Smooth muscle cell (in vitro differentiated cells): ENCODE results near the gene MTCL1. TPM values are rescaled to one million over a fixed set of nuclear protein-coding genes. Genes with fewer than 3 reads are reported as not detected.

Source experiments
- DNase-seq: peaks from one replicate; lab custom pipeline; 2025; ENCODE audit not compliant: unreplicated experiment; lab: John Stamatoyannopoulos, UW
- H2AFZ ChIP-seq: fragments of 200-600 bp; sonication (generic); 2 replicates; pipeline ENCODE4 v1.6.0; 2016; ENCODE audit warnings: antibody characterized with exemption, low read depth, mild to moderate bottlenecking
- H3F3A ChIP-seq: fragments of 200-600 bp; sonication (generic); 2 replicates; pipeline ENCODE4 v1.6.0; 2017; ENCODE audit warnings: antibody characterized with exemption, low read depth
- H3K27ac ChIP-seq: fragments of 200-600 bp; sonication (generic); 2 replicates; pipeline ENCODE4 v1.5.1; 2016; ENCODE audit warnings: low read depth, mild to moderate bottlenecking
- H3K27me3 ChIP-seq: fragments of 200-600 bp; sonication (generic); 2 replicates; pipeline ENCODE4 v1.6.1; 2016; ENCODE audit warnings: low read depth, mild to moderate bottlenecking
- H3K36me3 ChIP-seq: fragments of 200-600 bp; sonication (generic); 2 replicates; pipeline ENCODE4 v1.5.1; 2016; ENCODE audit warnings: low read depth
- H3K4me1 ChIP-seq: fragments of 200-600 bp; sonication (generic); 2 replicates; pipeline ENCODE4 v1.5.1; 2016; ENCODE audit warnings: low read depth
- H3K4me2 ChIP-seq: fragments of 200-600 bp; sonication (generic); 2 replicates; pipeline ENCODE4 v1.6.0; 2016; ENCODE audit warnings: mild to moderate bottlenecking
- H3K4me3 ChIP-seq: fragments of 200-600 bp; sonication (generic); 2 replicates; pipeline ENCODE4 v1.5.1; 2016; ENCODE audit warnings: mild to moderate bottlenecking
- H3K79me2 ChIP-seq: fragments of 200-600 bp; sonication (generic); 2 replicates; pipeline ENCODE4 v1.6.0; 2016; ENCODE audit warnings: low read depth, mild to moderate bottlenecking
- H3K9ac ChIP-seq: fragments of 200-600 bp; sonication (generic); 2 replicates; pipeline ENCODE4 v1.6.0; 2016; ENCODE audit warnings: low read depth
- H3K9me3 ChIP-seq: fragments of 200-600 bp; sonication (generic); replicated peaks from 2 replicates; pipeline ENCODE4 v1.5.1; 2016; ENCODE audit warnings: low read depth
- H4K20me1 ChIP-seq: fragments of 200-600 bp; sonication (generic); 2 replicates; pipeline ENCODE4 v1.6.0; 2016; ENCODE audit warnings: low read depth
- CTCF ChIP-seq: fragments of 200-600 bp; sonication (generic); IDR thresholded peaks from 2 replicates; pipeline ENCODE4 v1.5.1; 2017; ENCODE audit warnings: borderline replicate concordance, mild to moderate bottlenecking, antibody characterized with exemption; ENCODE audit not compliant: insufficient read depth, poor library complexity, severe bottlenecking
- WGBS: methylation state at CpG from one replicate; pipeline ENCODE4 v1.1.7; 2016; ENCODE audit warnings: low lambda C conversion rate; 5-methylcytosine and 5-hydroxymethylcytosine counted together
- polyA plus RNA-seq: library from polyadenylated mRNA; unstranded; fragments of >200 nt; fragmentation: Nextera tagmentation; extraction: Ambion mirVana; gene quantifications from 2 replicates; pipeline ENCODE4 v1.2.1, GENCODE V29; 2016
- total RNA-seq: library from RNA; depleted of rRNA; stranded (reverse); fragments of >200 nt; gene quantifications from 2 replicates; pipeline ENCODE4 v1.2.3, GENCODE V29; 2014

MTCL1 gene
- total and polyA plus RNA-seq, 2 experiments from 2014 or later, result 5.5 to 15.2 TPM

- Histone ChIP-seq H4K20me1 (no peaks in the 10 kb centered on the region), H3K27ac (no peak overlapping the region), H3K4me2 (no peak overlapping the region), H3K36me3 (no peaks in the 10 kb centered on the region), H3K27me3 (no peaks in the 10 kb centered on the region), H3F3A (peaks cover 8% of the 10 kb centered on the region), H3K4me3 (no peak overlapping the region), H3K9me3 (no peaks in the 10 kb centered on the region), H3K9ac (no peak overlapping the region), H3K79me2 (no peaks in the 10 kb centered on the region), H2AFZ (no peak overlapping the region), H3K4me1 (no peaks in the 10 kb centered on the region)
- TF ChIP-seq CTCF, result no peak
- no peak for DNase-seq
- 98% methylated on average over 15 of the region's 15 CpGs for WGBS
Measured at GRCh38 chr18:8818982-8819381, 113.6 kb downstream of the MTCL1 start.

- Histone ChIP-seq H3K4me2 (no peak overlapping the region), H3K36me3 (no peaks in the 10 kb centered on the region), H3K9me3 (no peaks in the 10 kb centered on the region), H3K9ac (no peak overlapping the region), H3K27me3 (no peaks in the 10 kb centered on the region), H3K4me1 (no peaks in the 10 kb centered on the region), H3F3A (peaks cover 8% of the 10 kb centered on the region), H2AFZ (no peak overlapping the region), H4K20me1 (no peaks in the 10 kb centered on the region), H3K4me3 (no peak overlapping the region), H3K79me2 (no peaks in the 10 kb centered on the region), H3K27ac (no peak overlapping the region)
- no peak for TF ChIP-seq CTCF
- WGBS, result 72% methylated on average over 9 of the region's 9 CpGs
- no peak for DNase-seq
Measured at GRCh38 chr18:8820396-8821082, 115.2 kb downstream of the MTCL1 start.

- no peak overlapping the region for H3K4me2 ChIP-seq
- no peak overlapping the region for H2AFZ ChIP-seq
- DNase-seq, result no peak
- no peaks in the 10 kb centered on the region for H3K79me2 ChIP-seq
- H4K20me1 ChIP-seq, result no peaks in the 10 kb centered on the region
- H3F3A ChIP-seq, result peaks cover 8% of the 10 kb centered on the region
- 69% methylated on average over 3 of the region's 3 CpGs for WGBS
- no peak overlapping the region for H3K9ac ChIP-seq
- no peaks in the 10 kb centered on the region for H3K9me3 ChIP-seq
- no peaks in the 10 kb centered on the region for H3K27me3 ChIP-seq
- H3K36me3 ChIP-seq, result no peaks in the 10 kb centered on the region
- no peak overlapping the region for H3K27ac ChIP-seq
- no peak for TF ChIP-seq CTCF
- H3K4me3 ChIP-seq, result no peak overlapping the region
- no peaks in the 10 kb centered on the region for H3K4me1 ChIP-seq
Measured at GRCh38 chr18:8821083-8821465, 115.7 kb downstream of the MTCL1 start.

- Histone ChIP-seq H3K27me3 (no peaks in the 10 kb centered on the region), H3F3A (peaks cover 5% of the 10 kb centered on the region), H2AFZ (no peak overlapping the region), H3K4me1 (no peaks in the 10 kb centered on the region), H3K4me3 (no peak overlapping the region), H3K79me2 (no peaks in the 10 kb centered on the region), H3K9ac (no peak overlapping the region), H4K20me1 (no peaks in the 10 kb centered on the region), H3K36me3 (no peaks in the 10 kb centered on the region), H3K27ac (no peak overlapping the region), H3K9me3 (no peaks in the 10 kb centered on the region), H3K4me2 (no peak overlapping the region)
- no peak for TF ChIP-seq CTCF
- WGBS, result 97% methylated on average over 1 of the region's 1 CpG
- DNase-seq, result no peak
Measured at GRCh38 chr18:8821531-8821930, 116.2 kb downstream of the MTCL1 start.
